ENCODE results near the gene TCF15. TPM values are rescaled to one million over a fixed set of nuclear protein-coding genes. Genes with fewer than 3 reads are reported as not detected.

The TCF15 gene
- total and polyA plus RNA-seq, 2 of the 13 experiments (the other 11 are each of a cell fraction or from before 2014, with no cell fraction given) = not detected

DNA sequence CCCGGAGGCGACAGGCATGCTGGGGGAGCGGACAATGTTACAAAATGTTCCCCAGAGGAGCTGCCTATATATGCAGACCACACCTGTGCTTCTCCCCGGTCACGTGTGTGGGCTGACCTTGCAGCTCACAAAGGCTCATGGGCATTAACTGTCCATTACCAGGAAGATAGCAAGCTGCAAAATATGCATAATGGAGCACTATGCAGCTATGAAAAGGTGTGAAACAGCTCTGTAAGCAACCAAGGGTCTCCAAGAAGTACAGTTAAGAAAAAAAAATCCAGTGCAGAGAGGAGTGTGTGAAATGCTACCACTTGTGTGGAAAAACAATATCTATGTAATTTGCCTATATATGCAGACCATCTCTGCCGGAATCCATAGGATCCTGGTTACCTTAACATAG lies 9.4 kb downstream of the TCF15 start:
- no peaks in the 10 kb centered on the region for H3K9me3 ChIP-seq (ENCODE audit: low read length)
- ChIA-PET POLR2A (no interaction called here), CTCF (ENCODE audit: low intra/inter-chr PET ratio, low total read pairs) (no interaction called here)
- H3K4me3 ChIP-seq (replicated peaks in 1 of 3; ENCODE audit: insufficient read depth in 1 of 3, low read depth in 2 of 3, low read length in 3 of 3) = no peak overlapping the region
- WGBS (ENCODE audit: low lambda C conversion rate) = 38% methylated on average over 6 of the region's 6 CpGs
- BruUV-seq (replicated peaks) = no TSS peak
- no peak overlapping the region for H2AFZ ChIP-seq (ENCODE audit: low read length)
- H3K27ac ChIP-seq (ENCODE audit: extremely low read length, insufficient read depth, low read length) = no peak overlapping the region
- no peaks in the 10 kb centered on the region for H3K79me2 ChIP-seq (ENCODE audit: insufficient read depth, low read length)
- ATAC-seq = no peak
- FAIRE-seq = no peak
- H3K9ac ChIP-seq (ENCODE audit: insufficient read depth, low read depth, low read length) = no peak overlapping the region
- no peaks in the 10 kb centered on the region for H4K20me1 ChIP-seq (ENCODE audit: insufficient read depth, low read length)
- DNase-seq (ENCODE audit: low spot score) = no peak
- H3K4me1 ChIP-seq (ENCODE audit: insufficient read depth, low read length) = no peaks in the 10 kb centered on the region
- in situ Hi-C loops (cut with HindIII; ENCODE audit: extremely low pct_ligation_motif_present, low pct_unique_long_range_greater_than_20kb) (no loop called here), intact Hi-C loops (cut with micrococcal nuclease; ENCODE audit: unreplicated experiment) (no loop called here)
- H3K36me3 ChIP-seq (replicated peaks in 1 of 2; ENCODE audit: control insufficient read depth in 1 of 2, insufficient read depth in 2 of 2, low read length in 2 of 2) = no peaks in the 10 kb centered on the region
- no peak overlapping the region for H3K4me2 ChIP-seq (ENCODE audit: low read depth, low read length)
- peaks cover 9 to 39% of the 10 kb centered on the region in 2 experiments; a peak in 4 of 5 replicates for H3K27me3 ChIP-seq (ENCODE audit: control insufficient read depth in 1 of 2, insufficient read depth in 2 of 2, low read length in 2 of 2)
- no peak for TF ChIP-seq ZNF563 (CRISPR knock-in tag; IDR thresholded peaks at IDR 0.05)
- TF ChIP-seq EHMT2 (IDR thresholded peaks at IDR 0.05; ENCODE audit: borderline replicate concordance, low read depth, low read length) = no peak
- TF ChIP-seq, protein P1, sequence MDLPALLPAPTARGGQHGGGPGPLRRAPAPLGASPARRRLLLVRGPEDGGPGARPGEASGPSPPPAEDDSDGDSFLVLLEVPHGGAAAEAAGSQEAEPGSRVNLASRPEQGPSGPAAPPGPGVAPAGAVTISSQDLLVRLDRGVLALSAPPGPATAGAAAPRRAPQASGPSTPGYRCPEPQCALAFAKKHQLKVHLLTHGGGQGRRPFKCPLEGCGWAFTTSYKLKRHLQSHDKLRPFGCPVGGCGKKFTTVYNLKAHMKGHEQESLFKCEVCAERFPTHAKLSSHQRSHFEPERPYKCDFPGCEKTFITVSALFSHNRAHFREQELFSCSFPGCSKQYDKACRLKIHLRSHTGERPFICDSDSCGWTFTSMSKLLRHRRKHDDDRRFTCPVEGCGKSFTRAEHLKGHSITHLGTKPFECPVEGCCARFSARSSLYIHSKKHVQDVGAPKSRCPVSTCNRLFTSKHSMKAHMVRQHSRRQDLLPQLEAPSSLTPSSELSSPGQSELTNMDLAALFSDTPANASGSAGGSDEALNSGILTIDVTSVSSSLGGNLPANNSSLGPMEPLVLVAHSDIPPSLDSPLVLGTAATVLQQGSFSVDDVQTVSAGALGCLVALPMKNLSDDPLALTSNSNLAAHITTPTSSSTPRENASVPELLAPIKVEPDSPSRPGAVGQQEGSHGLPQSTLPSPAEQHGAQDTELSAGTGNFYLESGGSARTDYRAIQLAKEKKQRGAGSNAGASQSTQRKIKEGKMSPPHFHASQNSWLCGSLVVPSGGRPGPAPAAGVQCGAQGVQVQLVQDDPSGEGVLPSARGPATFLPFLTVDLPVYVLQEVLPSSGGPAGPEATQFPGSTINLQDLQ (CRISPR knock-in tag; IDR thresholded peaks at IDR 0.05) = no peak
- TF ChIP-seq REPIN1 (CRISPR knock-in tag; IDR thresholded peaks at IDR 0.05; ENCODE audit: borderline replicate concordance, low read depth) = no peak
- TF ChIP-seq, protein P2, sequence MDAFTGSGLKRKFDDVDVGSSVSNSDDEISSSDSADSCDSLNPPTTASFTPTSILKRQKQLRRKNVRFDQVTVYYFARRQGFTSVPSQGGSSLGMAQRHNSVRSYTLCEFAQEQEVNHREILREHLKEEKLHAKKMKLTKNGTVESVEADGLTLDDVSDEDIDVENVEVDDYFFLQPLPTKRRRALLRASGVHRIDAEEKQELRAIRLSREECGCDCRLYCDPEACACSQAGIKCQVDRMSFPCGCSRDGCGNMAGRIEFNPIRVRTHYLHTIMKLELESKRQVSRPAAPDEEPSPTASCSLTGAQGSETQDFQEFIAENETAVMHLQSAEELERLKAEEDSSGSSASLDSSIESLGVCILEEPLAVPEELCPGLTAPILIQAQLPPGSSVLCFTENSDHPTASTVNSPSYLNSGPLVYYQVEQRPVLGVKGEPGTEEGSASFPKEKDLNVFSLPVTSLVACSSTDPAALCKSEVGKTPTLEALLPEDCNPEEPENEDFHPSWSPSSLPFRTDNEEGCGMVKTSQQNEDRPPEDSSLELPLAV (CRISPR knock-in tag; conservative IDR thresholded peaks at IDR 0.05; ENCODE audit: low read depth) = no peak
- TF ChIP-seq, protein P3, sequence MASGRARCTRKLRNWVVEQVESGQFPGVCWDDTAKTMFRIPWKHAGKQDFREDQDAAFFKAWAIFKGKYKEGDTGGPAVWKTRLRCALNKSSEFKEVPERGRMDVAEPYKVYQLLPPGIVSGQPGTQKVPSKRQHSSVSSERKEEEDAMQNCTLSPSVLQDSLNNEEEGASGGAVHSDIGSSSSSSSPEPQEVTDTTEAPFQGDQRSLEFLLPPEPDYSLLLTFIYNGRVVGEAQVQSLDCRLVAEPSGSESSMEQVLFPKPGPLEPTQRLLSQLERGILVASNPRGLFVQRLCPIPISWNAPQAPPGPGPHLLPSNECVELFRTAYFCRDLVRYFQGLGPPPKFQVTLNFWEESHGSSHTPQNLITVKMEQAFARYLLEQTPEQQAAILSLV (CRISPR knock-in tag; IDR thresholded peaks at IDR 0.05; ENCODE audit: borderline replicate concordance) = no peak
- no peak for TF ChIP-seq FOXJ3 (CRISPR knock-in tag; IDR thresholded peaks at IDR 0.05; ENCODE audit: borderline replicate concordance)
- TF ChIP-seq, protein P4, sequence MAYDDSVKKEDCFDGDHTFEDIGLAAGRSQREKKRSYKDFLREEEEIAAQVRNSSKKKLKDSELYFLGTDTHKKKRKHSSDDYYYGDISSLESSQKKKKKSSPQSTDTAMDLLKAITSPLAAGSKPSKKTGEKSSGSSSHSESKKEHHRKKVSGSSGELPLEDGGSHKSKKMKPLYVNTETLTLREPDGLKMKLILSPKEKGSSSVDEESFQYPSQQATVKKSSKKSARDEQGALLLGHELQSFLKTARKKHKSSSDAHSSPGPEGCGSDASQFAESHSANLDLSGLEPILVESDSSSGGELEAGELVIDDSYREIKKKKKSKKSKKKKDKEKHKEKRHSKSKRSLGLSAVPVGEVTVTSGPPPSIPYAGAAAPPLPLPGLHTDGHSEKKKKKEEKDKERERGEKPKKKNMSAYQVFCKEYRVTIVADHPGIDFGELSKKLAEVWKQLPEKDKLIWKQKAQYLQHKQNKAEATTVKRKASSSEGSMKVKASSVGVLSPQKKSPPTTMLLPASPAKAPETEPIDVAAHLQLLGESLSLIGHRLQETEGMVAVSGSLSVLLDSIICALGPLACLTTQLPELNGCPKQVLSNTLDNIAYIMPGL (CRISPR knock-in tag; IDR thresholded peaks at IDR 0.05; ENCODE audit: borderline replicate concordance in 1 of 2, low read depth in 1 of 2) = no peak
- TF ChIP-seq, protein P5, sequence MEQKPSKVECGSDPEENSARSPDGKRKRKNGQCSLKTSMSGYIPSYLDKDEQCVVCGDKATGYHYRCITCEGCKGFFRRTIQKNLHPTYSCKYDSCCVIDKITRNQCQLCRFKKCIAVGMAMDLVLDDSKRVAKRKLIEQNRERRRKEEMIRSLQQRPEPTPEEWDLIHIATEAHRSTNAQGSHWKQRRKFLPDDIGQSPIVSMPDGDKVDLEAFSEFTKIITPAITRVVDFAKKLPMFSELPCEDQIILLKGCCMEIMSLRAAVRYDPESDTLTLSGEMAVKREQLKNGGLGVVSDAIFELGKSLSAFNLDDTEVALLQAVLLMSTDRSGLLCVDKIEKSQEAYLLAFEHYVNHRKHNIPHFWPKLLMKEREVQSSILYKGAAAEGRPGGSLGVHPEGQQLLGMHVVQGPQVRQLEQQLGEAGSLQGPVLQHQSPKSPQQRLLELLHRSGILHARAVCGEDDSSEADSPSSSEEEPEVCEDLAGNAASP (CRISPR knock-in tag; IDR thresholded peaks at IDR 0.05; ENCODE audit: borderline replicate concordance) = no peak
- no peak for TF ChIP-seq PTBP1 (IDR thresholded peaks at IDR 0.05; ENCODE audit: low read depth, low read length, poor library complexity, severe bottlenecking)
- no peak for TF ChIP-seq BHLHE40 (IDR thresholded peaks at IDR 0.05; ENCODE audit: low read length)
- TF ChIP-seq NCOA5 (CRISPR knock-in tag; IDR thresholded peaks at IDR 0.05) = no peak
- no peak for TF ChIP-seq NFE2L1 (CRISPR knock-in tag; IDR thresholded peaks at IDR 0.05; ENCODE audit: borderline replicate concordance)
- TF ChIP-seq, protein P6, sequence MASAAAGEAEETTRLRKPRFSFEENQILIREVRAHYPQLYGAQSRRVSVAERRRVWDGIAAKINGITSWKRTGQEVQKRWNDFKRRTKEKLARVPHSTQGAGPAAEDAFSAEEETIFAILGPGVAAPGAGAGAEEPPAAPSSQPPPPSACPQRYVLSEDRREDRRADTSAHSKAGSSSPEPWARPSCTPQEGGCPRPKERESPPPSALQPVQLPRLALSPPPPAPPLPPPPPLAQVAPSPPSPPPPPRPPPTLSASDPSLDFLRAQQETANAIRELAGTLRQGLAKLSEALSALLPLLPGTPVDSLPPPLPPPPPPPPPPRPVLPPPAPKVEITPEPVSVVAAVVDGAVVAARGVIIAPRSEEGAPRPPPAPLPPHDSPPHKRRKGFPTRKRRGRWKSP (CRISPR knock-in tag; IDR thresholded peaks at IDR 0.05) = no peak

Measured in HepG2 (cell line).